ENCODE data around the gene NUB1.

NUB1 gene

DNA sequence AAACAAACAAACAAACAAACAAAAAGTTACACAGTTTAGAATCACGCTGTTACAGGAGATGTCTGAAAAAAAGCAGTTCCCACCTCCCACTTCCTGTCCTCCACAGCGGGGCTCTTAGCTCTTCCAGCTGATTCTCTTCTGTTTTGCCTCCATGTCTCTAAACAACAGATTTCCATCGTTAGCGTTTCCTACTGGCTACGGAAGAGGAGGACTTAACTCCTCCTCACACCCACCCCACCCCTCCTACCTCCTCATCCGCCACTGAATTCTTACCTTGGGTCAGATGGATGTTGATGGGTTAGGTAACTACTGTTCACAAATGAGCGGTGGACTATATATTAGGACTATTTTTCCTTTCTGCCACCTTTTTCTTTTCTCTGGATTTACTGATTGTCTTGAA, 36.8 kb upstream of the NUB1 start:
- Histone ChIP-seq H3K27me3 (peaks cover 0 to 17% (median 7%) of the 10 kb centered on the region in 11 experiments; a peak in 10 of 22 replicates), H3K9ac (no peak overlapping the region), H3K4me2 (no peak overlapping the region), H3K9me3 (replicated peaks in 1 of 11) (no peaks in the 10 kb centered on the region; a peak in 1 of 22 replicates), H3K4me1 (peaks cover 0 to 5% (median 0%) of the 10 kb centered on the region in 10 experiments; a peak in 2 of 20 replicates), H4K20me1 (peaks cover 0 to 7% (median 0%) of the 10 kb centered on the region in 11 experiments; a peak in 1 of 22 replicates), H3K4me3 (no peak overlapping the region), H3K27ac (no peak overlapping the region), H3K36me3 (no peaks in the 10 kb centered on the region)
- no peak for TF ChIP-seq Cebpa-rat (IDR thresholded peaks at IDR 0.05)

DNA sequence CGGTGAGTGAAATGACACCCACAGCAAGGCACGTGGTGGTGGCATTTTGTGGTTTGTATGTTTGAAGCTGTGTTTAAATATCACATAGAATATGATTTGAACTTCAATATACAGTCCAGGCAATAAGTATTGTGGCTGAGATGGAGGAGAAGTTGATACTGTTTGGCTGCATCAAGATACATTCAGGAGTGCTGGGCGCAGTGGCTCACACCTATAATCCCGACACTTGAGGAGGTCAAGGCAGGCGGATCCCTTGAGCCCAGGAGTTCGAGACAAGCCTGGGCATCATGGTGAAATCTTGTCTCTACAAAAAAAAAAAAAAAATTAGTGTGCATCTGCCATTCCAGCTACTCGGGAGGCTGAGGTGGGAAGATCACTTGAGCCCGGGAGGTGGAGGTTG, 35.2 kb upstream of the NUB1 start:
- H3K27ac ChIP-seq, result no peak overlapping the region
- H3K4me1 ChIP-seq, result peaks cover 0 to 5% (median 0%) of the 10 kb centered on the region in 10 experiments; a peak in 2 of 20 replicates
- no peak for TF ChIP-seq Cebpa-rat (IDR thresholded peaks at IDR 0.05)
- no peak overlapping the region for H3K9ac ChIP-seq
- no peak overlapping the region for H3K4me3 ChIP-seq
- H3K36me3 ChIP-seq, result no peaks in the 10 kb centered on the region
- peaks cover 0 to 17% (median 7%) of the 10 kb centered on the region in 11 experiments; a peak in 10 of 22 replicates for H3K27me3 ChIP-seq
- H4K20me1 ChIP-seq, result peaks cover 0 to 7% (median 0%) of the 10 kb centered on the region in 11 experiments; a peak in 1 of 22 replicates
- H3K9me3 ChIP-seq (replicated peaks in 1 of 11), result peaks cover 2 to 4% (median 3%) of the 10 kb centered on the region in 11 experiments; a peak in 17 of 22 replicates
- no peak overlapping the region for H3K4me2 ChIP-seq

GRCh38 chr7:151306860-151307259, 34.8 kb upstream of the NUB1 start:
- Histone ChIP-seq H4K20me1 (peaks cover 0 to 7% (median 0%) of the 10 kb centered on the region in 11 experiments; a peak in 1 of 22 replicates), H3K27me3 (peaks cover 0 to 15% (median 7%) of the 10 kb centered on the region in 11 experiments; a peak in 10 of 22 replicates), H3K4me3 (no peak overlapping the region), H3K36me3 (no peaks in the 10 kb centered on the region), H3K9ac (no peak overlapping the region), H3K9me3 (replicated peaks in 1 of 11) (peaks cover 5 to 9% (median 7%) of the 10 kb centered on the region in 11 experiments; a peak in 17 of 22 replicates), H3K4me1 (peaks cover 0 to 5% (median 0%) of the 10 kb centered on the region in 10 experiments; a peak in 2 of 20 replicates), H3K27ac (no peak overlapping the region), H3K4me2 (no peak overlapping the region)
- no peak for TF ChIP-seq Cebpa-rat (IDR thresholded peaks at IDR 0.05)

- H3K9ac ChIP-seq, result no peak overlapping the region
- H3K27ac ChIP-seq, result no peak overlapping the region
- peaks cover 0 to 10% (median 7%) of the 10 kb centered on the region in 11 experiments; a peak in 9 of 22 replicates for H3K27me3 ChIP-seq
- no peaks in the 10 kb centered on the region for H3K36me3 ChIP-seq
- H3K4me1 ChIP-seq, result peaks cover 0 to 5% (median 0%) of the 10 kb centered on the region in 10 experiments; a peak in 2 of 20 replicates
- no peak overlapping the region for H3K4me3 ChIP-seq
- peaks cover 0 to under 1% (median 0%) of the 10 kb centered on the region in 11 experiments; a peak in 1 of 22 replicates for H4K20me1 ChIP-seq
- no peak overlapping the region for H3K4me2 ChIP-seq
- no peak for TF ChIP-seq Cebpa-rat (IDR thresholded peaks at IDR 0.05)
- peaks cover 5 to 16% (median 7%) of the 10 kb centered on the region in 11 experiments; a peak in 17 of 22 replicates for H3K9me3 ChIP-seq (replicated peaks in 1 of 11)
These were observed 34.1 kb upstream of the NUB1 start for GRCh38 chr7:151307536-151307935.

GRCh38 chr7:151308256-151308655, 33.4 kb upstream of the NUB1 start:
- Histone ChIP-seq H3K9me3 (replicated peaks in 1 of 11) (peaks cover 5 to 16% (median 7%) of the 10 kb centered on the region in 11 experiments; a peak in 17 of 22 replicates), H3K4me3 (no peak overlapping the region), H3K4me1 (peaks cover 0 to 5% (median 0%) of the 10 kb centered on the region in 10 experiments; a peak in 2 of 20 replicates), H3K27ac (no peak overlapping the region), H3K9ac (no peak overlapping the region), H4K20me1 (no peaks in the 10 kb centered on the region; a peak in 1 of 22 replicates), H3K27me3 (peaks cover 0 to 6% (median 0%) of the 10 kb centered on the region in 11 experiments; a peak in 7 of 22 replicates), H3K4me2 (no peak overlapping the region), H3K36me3 (no peaks in the 10 kb centered on the region)
- no peak for TF ChIP-seq Cebpa-rat (IDR thresholded peaks at IDR 0.05)

DNA sequence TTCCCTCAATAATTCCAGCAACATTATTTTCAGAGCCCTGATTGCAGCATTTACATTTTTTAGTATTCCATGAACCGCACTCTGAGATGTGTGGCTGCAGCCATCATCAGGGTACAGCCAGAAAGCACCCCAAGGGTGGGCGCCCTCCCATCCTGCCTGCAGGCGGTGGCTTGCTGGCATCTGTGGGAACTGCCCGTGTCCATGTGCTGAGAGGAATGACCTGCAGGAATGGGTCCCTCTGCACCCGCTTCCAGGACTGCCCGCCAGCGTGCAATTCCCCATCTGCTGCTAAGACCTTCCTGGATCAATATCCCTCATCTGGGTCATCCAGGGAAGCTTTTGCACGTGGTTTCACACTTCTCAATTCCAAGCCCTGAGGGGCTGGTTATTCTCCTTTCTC, 32.8 kb upstream of the NUB1 start:
- H3K27ac ChIP-seq, result no peak overlapping the region
- no peak overlapping the region for H3K4me3 ChIP-seq
- H4K20me1 ChIP-seq, result no peaks in the 10 kb centered on the region
- peaks cover 0 to under 1% (median 0%) of the 10 kb centered on the region in 10 experiments; a peak in 1 of 20 replicates for H3K4me1 ChIP-seq
- H3K27me3 ChIP-seq, result peaks cover 0 to 2% (median 0%) of the 10 kb centered on the region in 11 experiments; a peak in 6 of 22 replicates
- TF ChIP-seq Cebpa-rat (IDR thresholded peaks at IDR 0.05), result no peak
- no peak overlapping the region for H3K9ac ChIP-seq
- H3K4me2 ChIP-seq, result no peak overlapping the region
- H3K36me3 ChIP-seq, result no peaks in the 10 kb centered on the region
- peaks cover 5 to 16% (median 7%) of the 10 kb centered on the region in 11 experiments; a peak in 17 of 22 replicates for H3K9me3 ChIP-seq (replicated peaks in 1 of 11)

DNA sequence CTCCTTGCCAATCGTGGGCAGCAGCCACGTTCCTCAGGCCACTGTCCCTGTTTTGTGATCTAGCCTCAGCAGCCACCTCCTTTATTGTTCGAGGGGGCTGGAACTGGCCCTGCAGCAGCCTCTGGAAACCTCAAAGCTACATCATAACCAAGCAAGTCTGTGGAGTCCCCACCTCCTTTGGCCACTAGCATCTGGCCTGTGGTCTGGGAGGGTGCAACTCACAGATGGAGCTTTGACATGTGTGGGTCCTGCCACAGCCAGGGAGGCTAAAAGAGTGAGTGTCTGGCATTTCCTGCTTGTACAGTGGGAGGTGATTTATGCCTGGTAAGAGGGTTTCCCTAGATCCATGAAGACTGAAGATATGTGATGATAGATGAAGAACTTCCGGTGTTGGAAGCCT, 32.3 kb upstream of the NUB1 start:
- no peaks in the 10 kb centered on the region for H3K36me3 ChIP-seq
- H3K27ac ChIP-seq, result no peak overlapping the region
- no peak overlapping the region for H3K4me2 ChIP-seq
- H3K4me1 ChIP-seq, result no peaks in the 10 kb centered on the region
- H3K4me3 ChIP-seq, result no peak overlapping the region
- peaks cover 5 to 16% (median 7%) of the 10 kb centered on the region in 11 experiments; a peak in 17 of 22 replicates for H3K9me3 ChIP-seq (replicated peaks in 1 of 11)
- H4K20me1 ChIP-seq, result no peaks in the 10 kb centered on the region
- H3K27me3 ChIP-seq, result no peaks in the 10 kb centered on the region
- no peak overlapping the region for H3K9ac ChIP-seq
- TF ChIP-seq Cebpa-rat (IDR thresholded peaks at IDR 0.05), result no peak

- H3K4me1 ChIP-seq, result no peaks in the 10 kb centered on the region
- H4K20me1 ChIP-seq, result no peaks in the 10 kb centered on the region
- no peak overlapping the region for H3K4me3 ChIP-seq
- H3K4me2 ChIP-seq, result no peak overlapping the region
- H3K27me3 ChIP-seq, result no peaks in the 10 kb centered on the region
- H3K36me3 ChIP-seq, result no peaks in the 10 kb centered on the region
- no peak overlapping the region for H3K27ac ChIP-seq
- H3K9ac ChIP-seq, result no peak overlapping the region
- peaks cover 5 to 16% (median 7%) of the 10 kb centered on the region in 11 experiments; a peak in 17 of 22 replicates for H3K9me3 ChIP-seq (replicated peaks in 1 of 11)
- TF ChIP-seq Cebpa-rat (IDR thresholded peaks at IDR 0.05), result no peak
These were observed 31.0 kb upstream of the NUB1 start for GRCh38 chr7:151310578-151310977.

DNA sequence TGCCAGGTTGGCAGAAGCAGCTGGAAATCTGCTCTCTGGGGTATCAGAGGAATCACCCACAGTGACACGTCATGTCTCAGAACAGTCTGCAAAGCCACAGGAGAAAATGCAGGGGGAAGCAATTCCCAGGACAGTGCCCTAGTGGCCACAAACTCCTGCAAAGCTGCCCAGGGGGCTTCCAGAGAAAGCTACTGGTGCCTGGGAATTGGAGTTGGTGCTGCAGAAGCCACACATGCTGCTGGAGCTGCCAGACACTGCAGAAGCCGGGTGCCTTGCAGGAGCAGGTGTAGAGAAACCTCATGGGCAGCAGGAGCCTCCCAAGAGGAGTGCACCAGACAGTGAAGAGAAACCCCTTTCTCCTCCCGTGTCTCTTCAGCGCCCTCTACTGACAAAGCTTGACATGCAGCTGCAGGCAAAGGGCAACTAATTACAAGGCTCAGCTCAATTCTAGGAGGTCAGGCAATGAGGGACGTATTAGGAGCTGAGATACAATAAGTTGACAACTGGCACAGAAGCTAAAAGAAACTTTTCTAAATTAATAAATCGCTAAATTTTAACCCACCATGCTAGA, 30.2 kb upstream of the NUB1 start:
- Histone ChIP-seq H4K20me1 (no peaks in the 10 kb centered on the region), H3K9ac (no peak overlapping the region), H3K9me3 (replicated peaks in 1 of 11) (peaks cover 5 to 16% (median 7%) of the 10 kb centered on the region in 11 experiments; a peak in 17 of 22 replicates), H3K36me3 (no peaks in the 10 kb centered on the region), H3K4me1 (no peaks in the 10 kb centered on the region), H3K27ac (no peak overlapping the region), H3K4me3 (no peak overlapping the region), H3K27me3 (no peaks in the 10 kb centered on the region), H3K4me2 (no peak overlapping the region)
- no peak for TF ChIP-seq Cebpa-rat (IDR thresholded peaks at IDR 0.05)

Measured in BLaER1 treated with 17β-estradiol and CSF1 and Interleukin-3, amounts not matched to agents 10 nM and 100 nM (cell line).